GM12878 (cell line): Measurements from ENCODE around the gene TIAM1. TPM values are rescaled to one million over a fixed set of nuclear protein-coding genes. Genes with fewer than 3 reads are reported as not detected.

Experiments used
- ATAC-seq: fragments of 200-7000 bp; cut with Tn5 transposase; 3 replicates; pipeline ENCODE4 v1.9.1; 2020; ENCODE audit warnings: mild to moderate bottlenecking, moderate library complexity
- BruUV-seq: library from RNA; stranded (reverse); fragments of 400-500 nt; replicated peaks from 2 replicates; lab custom pipeline; 2021; lab: Mats Ljungman, UMichigan
- CTCF ChIA-PET: fragments of 300-600 bp; sonication (Branson Sonifier 250); formaldehyde crosslinking; extraction: SDS; loops from one replicate; lab custom pipeline; 2021; ENCODE audit warnings: inconsistent platforms; lab: Yijun Ruan, JAX
- POLR2A ChIA-PET: fragments of 350-600 bp; formaldehyde crosslinking; extraction: SDS; loops from one replicate; lab custom pipeline; 2021; ENCODE audit warnings: inconsistent platforms; lab: Charles Lee
- RAD21 ChIA-PET: fragments of 300-600 bp; sonication (Branson Sonifier 250); formaldehyde crosslinking; loops from one replicate; lab custom pipeline; 2023; ENCODE audit warnings: antibody characterized with exemption; ENCODE audit not compliant: unreplicated experiment; lab: Charles Lee
- SMC1A ChIA-PET: fragments of 300-600 bp; sonication (Branson Sonifier 250); formaldehyde crosslinking; loops from one replicate; lab custom pipeline; 2023; ENCODE audit not compliant: unreplicated experiment, uncharacterized antibody; lab: Charles Lee
- DNase-seq: peaks from one replicate; pipeline ENCODE4 v3.0.0-alpha.2; 2011; ENCODE audit warnings: low read depth, low spot score
- FAIRE-seq: peaks from 3 replicates; lab custom pipeline; 2011; peaks lifted over from hg19 to GRCh38; lab: Jason Lieb, UNC
- H2AFZ ChIP-seq: 2 replicates; pipeline ENCODE4 v1.6.0; 2011; ENCODE audit warnings: low read depth, low read length, control low read depth; ENCODE audit not compliant: control insufficient read depth
- H3K27ac ChIP-seq: 2 replicates; pipeline ENCODE4 v1.5.1; 2011; ENCODE audit warnings: control low read depth; ENCODE audit not compliant: control insufficient read depth, insufficient read depth
- H3K27me3 ChIP-seq, 2 experiments: replicated peaks in 1 of 2; 2 replicates each; pipeline versions ENCODE4 v1.6.0 to v1.6.1; 2011; ENCODE audit warnings: low read length in 1 of 2; ENCODE audit not compliant: control insufficient read depth in 2 of 2, insufficient read depth in 2 of 2
- H3K36me3 ChIP-seq, 2 experiments: 2 replicates each; pipeline ENCODE4 v1.5.1; 2011; ENCODE audit warnings: low read length in 1 of 2; ENCODE audit not compliant: control insufficient read depth in 2 of 2, insufficient read depth in 2 of 2
- H3K4me1 ChIP-seq: 2 replicates; pipeline ENCODE4 v1.6.1; 2011; ENCODE audit warnings: mild to moderate bottlenecking, low read length, moderate library complexity, mixed read lengths; ENCODE audit not compliant: control insufficient read depth, insufficient read depth
- H3K4me2 ChIP-seq: 2 replicates; pipeline ENCODE4 v1.6.0; 2011; ENCODE audit warnings: control low read depth; ENCODE audit not compliant: control insufficient read depth, insufficient read depth
- H3K4me3 ChIP-seq: fragments of 200-600 bp; sonication (generic); 2 replicates; pipeline ENCODE4 v1.5.1; 2016
- H3K79me2 ChIP-seq: 2 replicates; pipeline ENCODE4 v1.6.0; 2011; ENCODE audit warnings: low read length; ENCODE audit not compliant: control insufficient read depth, insufficient read depth
- H3K9ac ChIP-seq: 2 replicates; pipeline ENCODE4 v1.8.0; 2011; ENCODE audit warnings: low read length, control low read depth, mixed read lengths; ENCODE audit not compliant: control insufficient read depth, insufficient read depth
- H3K9me3 ChIP-seq: replicated peaks from 3 replicates; pipeline ENCODE4 v1.5.1; 2011; ENCODE audit warnings: mild to moderate bottlenecking, low read length; ENCODE audit not compliant: control insufficient read depth, insufficient read depth
- H4K20me1 ChIP-seq: 2 replicates; pipeline ENCODE4 v1.6.0; 2011; ENCODE audit not compliant: control insufficient read depth, insufficient read depth
- ASH2L ChIP-seq: fragments of 300-600, 200-600 bp; sonication (generic); IDR thresholded peaks from 2 replicates; pipeline ENCODE4 v1.6.1; 2017; ENCODE audit warnings: low read depth, mild to moderate bottlenecking, borderline replicate concordance
- BACH1 ChIP-seq: fragments of 450-650 bp; IDR thresholded peaks from 2 replicates; pipeline ENCODE4 v1.6.1; 2017; ENCODE audit warnings: mild to moderate bottlenecking, borderline replicate concordance
- FOXK2 ChIP-seq: fragments of 450-650 bp; IDR thresholded peaks from 2 replicates; pipeline ENCODE4 v1.6.1; 2017; ENCODE audit warnings: mild to moderate bottlenecking, moderate library complexity
- IRF5 ChIP-seq: fragments of 450-650 bp; IDR thresholded peaks from 2 replicates; pipeline ENCODE4 v1.6.1; 2017; ENCODE audit warnings: borderline replicate concordance
- KLF5 ChIP-seq: fragments of 450-650 bp; IDR thresholded peaks from 2 replicates; pipeline ENCODE4 v1.6.1; 2014; ENCODE audit warnings: mild to moderate bottlenecking; ENCODE audit not compliant: partially characterized antibody
- PKNOX1 ChIP-seq: fragments of 450-650 bp; IDR thresholded peaks from 2 replicates; pipeline ENCODE4 v1.6.1; 2016; ENCODE audit warnings: mild to moderate bottlenecking
- RUNX3 ChIP-seq: IDR thresholded peaks from 2 replicates; pipeline ENCODE4 v1.6.1; 2012; ENCODE audit warnings: low read length, inconsistent platforms
- SIN3A ChIP-seq: IDR thresholded peaks from 2 replicates; pipeline ENCODE4 v1.6.1; 2012; ENCODE audit warnings: low read depth, low read length, improper control_type of control experiment
- SMC3 ChIP-seq: IDR thresholded peaks from 2 replicates; pipeline ENCODE4 v1.6.1; 2011; ENCODE audit warnings: low read length, improper control_type of control experiment, borderline replicate concordance
- STAT1 ChIP-seq: fragments of 450-650 bp; conservative IDR thresholded peaks from 2 replicates; pipeline ENCODE4 v1.6.1; 2014; ENCODE audit warnings: antibody characterized with exemption, mild to moderate bottlenecking
- SUZ12 ChIP-seq: fragments of 200-600 bp; sonication (generic); IDR thresholded peaks from one replicate; pipeline ENCODE4 v1.6.1; 2018; ENCODE audit warnings: antibody characterized with exemption, mild to moderate bottlenecking; ENCODE audit not compliant: unreplicated experiment
- TBL1XR1 ChIP-seq: IDR thresholded peaks from 2 replicates; pipeline ENCODE4 v1.6.1; 2012; ENCODE audit warnings: low read depth, low read length, improper control_type of control experiment
- TCF12 ChIP-seq: IDR thresholded peaks from 2 replicates; pipeline ENCODE4 v1.6.1; 2011; ENCODE audit warnings: low read depth, mild to moderate bottlenecking, low read length
- YBX1 ChIP-seq: fragments of 450-650 bp; IDR thresholded peaks from 2 replicates; pipeline ENCODE4 v1.6.1; 2016; ENCODE audit warnings: antibody characterized with exemption
- ZNF24 ChIP-seq: fragments of 450-650 bp; IDR thresholded peaks from 2 replicates; pipeline ENCODE4 v1.6.1; 2017; ENCODE audit warnings: antibody characterized with exemption, mild to moderate bottlenecking
- WGBS: methylation state at CpG from one replicate; pipeline ENCODE4 v1.1.6; 2016; ENCODE audit warnings: low lambda C conversion rate; ENCODE audit not compliant: insufficient replicate concordance, insufficient coverage; ENCODE audit errors: missing lambda C conversion rate; 5-methylcytosine and 5-hydroxymethylcytosine counted together
- in situ Hi-C: fragments of 300-500 bp; cut with MboI; formaldehyde crosslinking; loops from 9 replicates; pipeline ENCODE4 v1.14.3; 2018; ENCODE audit warnings: mixed read lengths
- intact Hi-C: fragments of 100-400 bp; cut with micrococcal nuclease; formaldehyde crosslinking; loops from one replicate; pipeline ENCODE4 v1.14.2; 2022; ENCODE audit not compliant: unreplicated experiment
- polyA plus RNA-seq, 11 experiments: library from polyadenylated mRNA; depleted of rRNA in 4 of 11; unstranded in 6 of 11; stranded (reverse) in 5 of 11; fragments of >200 nt; fragmentation: Nextera tagmentation in 4 of 11; fragmentation: Illumina TruSeq in 1 of 11; extraction: Ambion mirVana in 4 of 11; extraction: Trizol in 1 of 11; gene quantifications; 1 replicate in 1 of 11; 2 replicates in 10 of 11; pipeline versions ENCODE4 v1.2.1 to v1.2.3, GENCODE V29; 2011 to 2016; ENCODE audit warnings: inconsistent platforms in 2 of 11, missing spikeins in 2 of 11, low read depth in 1 of 11
- total RNA-seq, 4 experiments: library from RNA; depleted of rRNA in 3 of 4; stranded (reverse); fragments of >200 nt in 3 of 4; fragmentation: Illumina TruSeq in 1 of 4; extraction: Trizol in 1 of 4; gene quantifications; 2 replicates each; pipeline versions ENCODE4 v1.2.1 to v1.2.3, GENCODE V29; 2013 to 2021
- TF ChIP-seq, protein P1 (sequence below): fragments of 450-650 bp; IDR thresholded peaks from 2 replicates; pipeline ENCODE4 v1.6.1; 2018; ENCODE audit warnings: borderline replicate concordance, mild to moderate bottlenecking; ENCODE audit not compliant: partially characterized antibody

TIAM1 gene
- total and polyA plus RNA-seq, 10 of the 15 experiments (the other 5 are each of a cell fraction or from before 2014, with no cell fraction given), result 0.31 to 35.9 (median 0.78) TPM

- Histone ChIP-seq H3K9ac (no peak overlapping the region), H3K27me3 (no peaks in the 10 kb centered on the region), H2AFZ (no peak overlapping the region), H3K9me3 (no peaks in the 10 kb centered on the region), H3K79me2 (no peaks in the 10 kb centered on the region), H3K4me2 (no peak overlapping the region), H3K4me1 (no peaks in the 10 kb centered on the region), H4K20me1 (no peaks in the 10 kb centered on the region), H3K36me3 (no peaks in the 10 kb centered on the region), H3K27ac (no peak overlapping the region)
- FAIRE-seq (no peak), DNase-seq (no peak), ATAC-seq (no peak)
- intact Hi-C loops, result no loop called here
- ChIA-PET CTCF (no interaction called here), SMC1A (interaction anchor here (1.0 kb wide), 1 partner anchor 11 kb away, joined by 3 read pairs; no protein-coding TSS in a partner anchor), RAD21 (no interaction called here)
- no TSS peak for BruUV-seq
- WGBS, result 71% methylated on average over 7 of the region's 7 CpGs
- no peak for TF ChIP-seq RUNX3
- no peak for TF ChIP-seq TBL1XR1
- TF ChIP-seq ZNF24, result no peak
- TF ChIP-seq, all 136 proteins: peak for 0
- POLR2A ChIA-PET, result no interaction called here
- H3K4me3 ChIP-seq, result no peak overlapping the region
- in situ Hi-C loops, result no loop called here
Observed at GRCh38 chr21:31276663-31277062, 67.4 kb downstream of the TIAM1 start.

- Histone ChIP-seq H3K27me3 (no peaks in the 10 kb centered on the region), H3K4me1 (no peaks in the 10 kb centered on the region), H3K4me3 (no peak overlapping the region), H3K9ac (no peak overlapping the region), H3K36me3 (no peaks in the 10 kb centered on the region), H2AFZ (no peak overlapping the region), H3K27ac (no peak overlapping the region), H3K79me2 (no peaks in the 10 kb centered on the region), H4K20me1 (no peaks in the 10 kb centered on the region), H3K4me2 (no peak overlapping the region), H3K9me3 (no peaks in the 10 kb centered on the region)
- ChIA-PET RAD21 (no interaction called here), POLR2A (no interaction called here), CTCF (no interaction called here), SMC1A (no interaction called here)
- whole genome bisulfite sequencing, result 42% methylated on average over 6 of the region's 6 CpGs
- BruUV-seq, result no TSS peak
- no peak for ATAC-seq
- intact Hi-C loops (no loop called here), in situ Hi-C loops (no loop called here)
- no peak for FAIRE-seq
- TF ChIP-seq SMC3 (no peak), YBX1 (no peak), ASH2L (no peak), PKNOX1 (no peak), SIN3A (no peak), BACH1 (no peak), IRF5 (no peak), SUZ12 (no peak), STAT1 (no peak), KLF5 (no peak), FOXK2 (no peak), TCF12 (no peak)
- TF ChIP-seq, protein P1, sequence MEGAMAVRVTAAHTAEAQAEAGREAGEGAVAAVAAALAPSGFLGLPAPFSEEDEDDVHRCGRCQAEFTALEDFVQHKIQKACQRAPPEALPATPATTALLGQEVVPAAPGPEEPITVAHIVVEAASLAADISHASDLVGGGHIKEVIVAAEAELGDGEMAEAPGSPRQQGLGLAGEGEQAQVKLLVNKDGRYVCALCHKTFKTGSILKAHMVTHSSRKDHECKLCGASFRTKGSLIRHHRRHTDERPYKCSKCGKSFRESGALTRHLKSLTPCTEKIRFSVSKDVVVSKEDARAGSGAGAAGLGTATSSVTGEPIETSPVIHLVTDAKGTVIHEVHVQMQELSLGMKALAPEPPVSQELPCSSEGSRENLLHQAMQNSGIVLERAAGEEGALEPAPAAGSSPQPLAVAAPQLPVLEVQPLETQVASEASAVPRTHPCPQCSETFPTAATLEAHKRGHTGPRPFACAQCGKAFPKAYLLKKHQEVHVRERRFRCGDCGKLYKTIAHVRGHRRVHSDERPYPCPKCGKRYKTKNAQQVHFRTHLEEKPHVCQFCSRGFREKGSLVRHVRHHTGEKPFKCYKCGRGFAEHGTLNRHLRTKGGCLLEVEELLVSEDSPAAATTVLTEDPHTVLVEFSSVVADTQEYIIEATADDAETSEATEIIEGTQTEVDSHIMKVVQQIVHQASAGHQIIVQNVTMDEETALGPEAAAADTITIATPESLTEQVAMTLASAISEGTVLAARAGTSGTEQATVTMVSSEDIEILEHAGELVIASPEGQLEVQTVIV, result no peak
- DNase-seq, result no peak
Observed at GRCh38 chr21:31275901-31276300, 68.2 kb downstream of the TIAM1 start.
